GM10847 (cell line): ENCODE results near the gene UBE2R2.

ENCODE experiments used
- POLR2A ChIP-seq: IDR thresholded peaks from 2 replicates; pipeline ENCODE4 v1.6.1; 2011; ENCODE audit not compliant: insufficient read length; ENCODE audit errors: extremely low read depth

The UBE2R2 gene

GRCh38 chr9:33799928-33800704, 16.8 kb upstream of the UBE2R2 start:
- TF ChIP-seq POLR2A: no peak

- TF ChIP-seq POLR2A: no peak
Measured at GRCh38 chr9:33800886-33801285, 16.1 kb upstream of the UBE2R2 start.

- no peak for TF ChIP-seq POLR2A
Measured at GRCh38 chr9:33809506-33809905, 7.5 kb upstream of the UBE2R2 start.

- no peak for TF ChIP-seq POLR2A
Measured at GRCh38 chr9:33813712-33814641, 3.0 kb upstream of the UBE2R2 start.

- TF ChIP-seq POLR2A: no peak
Measured at GRCh38 chr9:33815781-33816180, 1.2 kb upstream of the UBE2R2 start.

- TF ChIP-seq POLR2A: no peak
Measured at GRCh38 chr9:33817327-33818166, 587 bp downstream of the UBE2R2 start.

- no peak for TF ChIP-seq POLR2A
Measured at GRCh38 chr9:33818167-33818846, 1.3 kb downstream of the UBE2R2 start.

- no peak for TF ChIP-seq POLR2A
Measured at GRCh38 chr9:33818847-33819500, 2.0 kb downstream of the UBE2R2 start.

GRCh38 chr9:33820231-33820745, 3.3 kb downstream of the UBE2R2 start:
- no peak for TF ChIP-seq POLR2A

- no peak for TF ChIP-seq POLR2A
Measured at GRCh38 chr9:33823801-33824200, 6.8 kb downstream of the UBE2R2 start.

- TF ChIP-seq POLR2A: no peak
Measured at GRCh38 chr9:33835625-33836260, 18.8 kb downstream of the UBE2R2 start.

- no peak for TF ChIP-seq POLR2A
Measured at GRCh38 chr9:33837138-33837537, 20.2 kb downstream of the UBE2R2 start.

- no peak for TF ChIP-seq POLR2A
Measured at GRCh38 chr9:33840381-33840780, 23.4 kb downstream of the UBE2R2 start.
